HEK293 (cell line): Measurements from ENCODE around the gene NAT14.

Experiments used
- CTCF ChIA-PET: fragments of 350-600 bp; formaldehyde crosslinking; extraction: SDS; loops from one replicate; lab custom pipeline; 2021; ENCODE audit warnings: antibody characterized with exemption; lab: Yijun Ruan, JAX
- POLR2A ChIA-PET: fragments of 300-600 bp; formaldehyde crosslinking; extraction: SDS; loops from one replicate; lab custom pipeline; 2020; ENCODE audit warnings: antibody characterized with exemption, inconsistent platforms; lab: Yijun Ruan, JAX
- H3K27ac ChIP-seq: fragments of 200-500 bp; sonication (Bioruptor generic); 2 replicates; pipeline ENCODE4 v1.5.1; 2014; ENCODE audit warnings: low read depth, low read length, control low read depth, inconsistent platforms; ENCODE audit errors: extremely low read depth
- H3K36me3 ChIP-seq, 2 experiments: fragments of 200-500 bp in 1 of 2; sonication (Bioruptor generic) in 1 of 2; 1 replicate in 1 of 2; 2 replicates in 1 of 2; pipeline ENCODE4 v1.5.1; 2014 to 2017; ENCODE audit warnings: inconsistent platforms in 2 of 2, low read length in 2 of 2; ENCODE audit not compliant: control insufficient read depth in 2 of 2, insufficient read depth in 1 of 2
- H3K4me1 ChIP-seq: fragments of 200-500 bp; sonication (Bioruptor generic); 2 replicates; pipeline ENCODE4 v1.5.1; 2014; ENCODE audit warnings: mild to moderate bottlenecking, low read length, inconsistent platforms; ENCODE audit not compliant: control insufficient read depth, insufficient read depth
- H3K4me3 ChIP-seq: 2 replicates; pipeline ENCODE4 v1.5.1; 2011; ENCODE audit warnings: low read depth, mild to moderate bottlenecking, control low read depth, low read length, moderate library complexity
- H3K9me3 ChIP-seq: fragments of 200-500 bp; sonication (Bioruptor generic); 2 replicates; pipeline ENCODE4 v1.5.1; 2014; ENCODE audit warnings: low read depth, low read length, inconsistent platforms; ENCODE audit not compliant: control insufficient read depth, insufficient read depth
- BCL11A ChIP-seq: fragments of 450-650 bp; formaldehyde crosslinking; IDR thresholded peaks from 2 replicates; pipeline ENCODE4 v1.5.1; 2016; ENCODE audit warnings: low read depth, missing biosample characterization, missing genetic modification characterization
- GLIS1 ChIP-seq: fragments of 450-650 bp; formaldehyde crosslinking; IDR thresholded peaks from 2 replicates; pipeline ENCODE4 v1.5.1; 2016; ENCODE audit warnings: missing biosample characterization, missing genetic modification characterization
- GLIS2 ChIP-seq: fragments of 450-650 bp; formaldehyde crosslinking; IDR thresholded peaks from 2 replicates; pipeline ENCODE4 v1.5.1; 2016; ENCODE audit warnings: missing biosample characterization, missing genetic modification characterization
- PATZ1 ChIP-seq: fragments of 450-650 bp; formaldehyde crosslinking; IDR thresholded peaks from 2 replicates; pipeline ENCODE4 v1.5.1; 2016; ENCODE audit warnings: missing biosample characterization, missing genetic modification characterization
- PRDM6 ChIP-seq: fragments of 450-650 bp; formaldehyde crosslinking; IDR thresholded peaks from 2 replicates; pipeline ENCODE4 v1.5.1; 2017; ENCODE audit warnings: missing biosample characterization, missing genetic modification characterization
- SP2 ChIP-seq: fragments of 450-650 bp; formaldehyde crosslinking; IDR thresholded peaks from 2 replicates; pipeline ENCODE4 v1.5.1; 2016; ENCODE audit warnings: missing biosample characterization, missing genetic modification characterization
- SP3 ChIP-seq: fragments of 450-650 bp; formaldehyde crosslinking; IDR thresholded peaks from 2 replicates; pipeline ENCODE4 v1.5.1; 2016; ENCODE audit warnings: missing biosample characterization, missing genetic modification characterization
- SP7 ChIP-seq: fragments of 450-650 bp; formaldehyde crosslinking; IDR thresholded peaks from 2 replicates; pipeline ENCODE4 v1.5.1; 2016; ENCODE audit warnings: missing biosample characterization, missing genetic modification characterization
- ZFP41 ChIP-seq: fragments of 450-650 bp; formaldehyde crosslinking; IDR thresholded peaks from 2 replicates; pipeline ENCODE4 v1.5.1; 2016; ENCODE audit warnings: missing biosample characterization, missing genetic modification characterization, borderline replicate concordance
- ZNF366 ChIP-seq: fragments of 450-650 bp; formaldehyde crosslinking; conservative IDR thresholded peaks from 2 replicates; pipeline ENCODE4 v1.5.1; 2016; ENCODE audit warnings: missing biosample characterization, missing genetic modification characterization
- ZNF398 ChIP-seq: fragments of 450-650 bp; formaldehyde crosslinking; IDR thresholded peaks from 2 replicates; pipeline ENCODE4 v1.5.1; 2017; ENCODE audit warnings: missing biosample characterization, missing genetic modification characterization
- ZNF530 ChIP-seq: fragments of 450-650 bp; formaldehyde crosslinking; IDR thresholded peaks from 2 replicates; pipeline ENCODE4 v1.5.1; 2016; ENCODE audit warnings: low read depth, missing biosample characterization, missing genetic modification characterization
- ZNF658 ChIP-seq: fragments of 450-650 bp; formaldehyde crosslinking; IDR thresholded peaks from 2 replicates; pipeline ENCODE4; 2016; ENCODE audit warnings: missing biosample characterization, missing genetic modification characterization
- ZNF692 ChIP-seq: fragments of 450-650 bp; formaldehyde crosslinking; IDR thresholded peaks from 2 replicates; pipeline ENCODE4 v1.5.1; 2016; ENCODE audit warnings: missing biosample characterization, missing genetic modification characterization
- ZNF747 ChIP-seq: fragments of 450-650 bp; formaldehyde crosslinking; IDR thresholded peaks from 2 replicates; pipeline ENCODE4 v1.5.1; 2016; ENCODE audit warnings: missing biosample characterization, missing genetic modification characterization
- ZNF76 ChIP-seq: fragments of 450-650 bp; formaldehyde crosslinking; IDR thresholded peaks from 2 replicates; pipeline ENCODE4; 2016; ENCODE audit warnings: low read depth, missing biosample characterization, missing genetic modification characterization, borderline replicate concordance
- ZNF791 ChIP-seq: fragments of 450-650 bp; formaldehyde crosslinking; IDR thresholded peaks from 2 replicates; pipeline ENCODE4 v1.5.1; 2016; ENCODE audit warnings: missing biosample characterization, missing genetic modification characterization
- ZSCAN18 ChIP-seq: fragments of 450-650 bp; formaldehyde crosslinking; IDR thresholded peaks from 2 replicates; pipeline ENCODE4 v1.5.1; 2016; ENCODE audit warnings: missing biosample characterization, missing genetic modification characterization
- ZXDB ChIP-seq: fragments of 450-650 bp; formaldehyde crosslinking; IDR thresholded peaks from 2 replicates; pipeline ENCODE4 v1.5.1; 2016; ENCODE audit warnings: missing biosample characterization, missing genetic modification characterization

The NAT14 gene

GRCh38 chr19:55451965-55452748, 32.8 kb upstream of the NAT14 start:
- TF ChIP-seq GLIS2 (tag by site-specific recombination) = peak; percentile 37
- peak; percentile 53 for TF ChIP-seq GLIS1 (tag by site-specific recombination)
- TF ChIP-seq ZXDB (tag by site-specific recombination) = peak; percentile 16; the same call in 1 of the 2 replicates
- peak; percentile 70; the same call in 1 of the 2 replicates for TF ChIP-seq PATZ1 (tag by site-specific recombination)
- TF ChIP-seq PRDM6 (tag by site-specific recombination) = no peak
- TF ChIP-seq ZNF398 = peak; percentile 66; the same call in 1 of the 2 replicates
- TF ChIP-seq ZNF366 (tag by site-specific recombination) = peak; percentile 80
- no peak for TF ChIP-seq ZNF658 (tag by site-specific recombination)
- TF ChIP-seq ZFP41 = no peak
- Histone ChIP-seq H3K9me3 (no peaks in the 10 kb centered on the region), H3K4me1 (no peaks in the 10 kb centered on the region), H3K36me3 (no peaks in the 10 kb centered on the region), H3K27ac (no peak overlapping the region), H3K4me3 (no peak overlapping the region)
- ChIA-PET CTCF (interaction anchor here (0.6 to 1.8 kb wide), 7 partner anchors 15 to 287 kb away, joined by 3 to 14 read pairs (median 4); no protein-coding TSS in a partner anchor), POLR2A (interaction anchor here (0.6 to 0.9 kb wide), 2 partner anchors 10 to 193 kb away, joined by 3 read pairs; partner anchors contain the start of gene ISOC2)

- POLR2A ChIA-PET = interaction anchor here (0.6 to 1.4 kb wide), 4 partner anchors 9 to 193 kb away, joined by 3 to 6 read pairs (median 4); partner anchors contain the start of genes ISOC2, UBE2S and ZNF628
- H3K27ac ChIP-seq = no peak overlapping the region
- no peak overlapping the region for H3K4me3 ChIP-seq
- H3K36me3 ChIP-seq = no peaks in the 10 kb centered on the region
- no peaks in the 10 kb centered on the region for H3K4me1 ChIP-seq
- no peaks in the 10 kb centered on the region for H3K9me3 ChIP-seq
- CTCF ChIA-PET = interaction anchor here (0.5 to 3.2 kb wide), 15 partner anchors 8 to 365 kb away, joined by 3 to 19 read pairs (median 4); no protein-coding TSS in a partner anchor
- TF ChIP-seq PATZ1 (tag by site-specific recombination) (peak; percentile 56), ZNF791 (tag by site-specific recombination) (no peak), ZNF692 (tag by site-specific recombination) (no peak), ZNF76 (tag by site-specific recombination) (no peak), BCL11A (tag by site-specific recombination) (no peak), SP7 (no peak), ZNF530 (tag by site-specific recombination) (no peak), ZNF747 (tag by site-specific recombination) (no peak), ZSCAN18 (tag by site-specific recombination) (no peak), SP2 (peak; percentile 64), SP3 (peak; percentile 23; the same call in 1 of the 2 replicates)
Observed at GRCh38 chr19:55452749-55453346, 32.1 kb upstream of the NAT14 start.
